Endothelial cell of umbilical vein (primary cell): ENCODE results near the gene SIRT4. TPM values are rescaled to one million over a fixed set of nuclear protein-coding genes. Genes with fewer than 3 reads are reported as not detected.

ENCODE experiments used
- BruUV-seq: library from RNA; stranded (reverse); fragments of 400-500 nt; replicated peaks from 2 replicates; lab custom pipeline; 2021; lab: Mats Ljungman, UMichigan
- CTCF ChIA-PET: fragments of 300-600, 350-600 bp; sonication (Branson Sonifier 250); formaldehyde crosslinking; loops from one replicate; lab custom pipeline; 2021; ENCODE audit warnings: antibody characterized with exemption, inconsistent platforms; lab: Charles Lee
- POLR2A ChIA-PET: fragments of 300-600, 350-600 bp; sonication (Branson Sonifier 250); formaldehyde crosslinking; loops from one replicate; lab custom pipeline; 2021; ENCODE audit warnings: antibody characterized with exemption, inconsistent platforms; lab: Charles Lee
- DNase-seq: peaks from one replicate; pipeline ENCODE4 v3.0.0-alpha.2; 2011; ENCODE audit warnings: low read depth, low spot score
- FAIRE-seq: peaks from 2 replicates; lab custom pipeline; 2011; peaks lifted over from hg19 to GRCh38; lab: Jason Lieb, UNC
- H2AFZ ChIP-seq: 2 replicates; pipeline ENCODE4 v1.6.0; 2012; ENCODE audit warnings: low read depth, low read length, control low read depth, inconsistent platforms
- H3K27ac ChIP-seq: 2 replicates; pipeline ENCODE4 v1.5.1; 2011; ENCODE audit warnings: low read depth, mild to moderate bottlenecking, control low read depth, low read length, moderate library complexity; ENCODE audit not compliant: insufficient read depth
- H3K27me3 ChIP-seq, 2 experiments: 2 replicates each; pipeline versions ENCODE4 v1.6.0 to v1.6.1; 2011; ENCODE audit warnings: low read length in 2 of 2, mixed read lengths in 1 of 2; ENCODE audit not compliant: control insufficient read depth in 2 of 2, insufficient read depth in 2 of 2
- H3K36me3 ChIP-seq, 2 experiments: 2 replicates in 1 of 2; 3 replicates in 1 of 2; pipeline ENCODE4 v1.5.1; 2011; ENCODE audit warnings: low read length in 2 of 2, mild to moderate bottlenecking in 1 of 2, moderate library complexity in 1 of 2; ENCODE audit not compliant: control insufficient read depth in 2 of 2, insufficient read depth in 2 of 2; ENCODE audit errors: extremely low read depth in 1 of 2
- H3K4me1 ChIP-seq: 3 replicates; pipeline ENCODE4 v1.5.1; 2011; ENCODE audit warnings: mild to moderate bottlenecking, low read length; ENCODE audit not compliant: control insufficient read depth, insufficient read depth; ENCODE audit errors: extremely low read depth
- H3K4me2 ChIP-seq: 2 replicates; pipeline ENCODE4 v1.6.1; 2011; ENCODE audit warnings: low read length, control low read depth, mixed read lengths; ENCODE audit not compliant: insufficient read depth
- H3K4me3 ChIP-seq, 3 experiments: fragments of 200-600 bp in 1 of 3; sonication (generic), shearing (Covaris generic) in 1 of 3; replicated peaks in 1 of 3; 2 replicates each; pipeline ENCODE4 v1.5.1; 2011 to 2016; ENCODE audit warnings: control low read depth in 3 of 3, low read length in 3 of 3, mild to moderate bottlenecking in 2 of 3, inconsistent platforms in 1 of 3, low read depth in 1 of 3, moderate library complexity in 1 of 3; ENCODE audit not compliant: insufficient read depth in 1 of 3
- H3K79me2 ChIP-seq: 2 replicates; pipeline ENCODE4 v1.6.0; 2012; ENCODE audit warnings: low read length, inconsistent platforms; ENCODE audit not compliant: control insufficient read depth, insufficient read depth
- H3K9ac ChIP-seq: replicated peaks from 2 replicates; pipeline ENCODE3; 2011; ENCODE audit warnings: low read length, control low read depth; ENCODE audit not compliant: insufficient read depth; ENCODE audit errors: extremely low read depth
- H3K9me1 ChIP-seq: replicated peaks from 3 replicates; pipeline ENCODE4 v1.6.0; 2011; ENCODE audit warnings: mild to moderate bottlenecking, low read length; ENCODE audit not compliant: control insufficient read depth, insufficient read depth; ENCODE audit errors: extremely low read depth
- H3K9me3 ChIP-seq: replicated peaks from 2 replicates; pipeline ENCODE4 v1.5.1; 2012; ENCODE audit warnings: low read length, inconsistent platforms; ENCODE audit not compliant: control insufficient read depth, insufficient read depth
- H4K20me1 ChIP-seq: replicated peaks from 2 replicates; pipeline ENCODE3; 2011; ENCODE audit warnings: mild to moderate bottlenecking, low read length; ENCODE audit not compliant: control insufficient read depth, insufficient read depth; ENCODE audit errors: extremely low read depth
- CTCF ChIP-seq, 2 donors: IDR thresholded peaks; 1 replicate in 1 of 2; 2 replicates in 1 of 2; pipeline ENCODE4 v1.5.1; 2011; ENCODE audit warnings: low read length in 2 of 2, mild to moderate bottlenecking in 2 of 2, moderate library complexity in 2 of 2, control low read depth in 1 of 2, inconsistent platforms in 1 of 2, low read depth in 1 of 2; ENCODE audit not compliant: insufficient read depth in 1 of 2; ENCODE audit errors: extremely low read depth in 1 of 2
- EZH2 ChIP-seq: IDR thresholded peaks from 2 replicates; pipeline ENCODE4 v1.6.1; 2012; ENCODE audit warnings: borderline replicate concordance, low read depth, mild to moderate bottlenecking, moderate library complexity, low read length, inconsistent platforms; ENCODE audit not compliant: severe bottlenecking
- FOS ChIP-seq: IDR thresholded peaks from 2 replicates; pipeline ENCODE4 v1.6.1; 2011; ENCODE audit warnings: mild to moderate bottlenecking, low read length, moderate library complexity, borderline replicate concordance; ENCODE audit not compliant: insufficient read depth
- GATA2 ChIP-seq: IDR thresholded peaks from 2 replicates; pipeline ENCODE4 v1.7.0; 2011; ENCODE audit warnings: low read depth, mild to moderate bottlenecking, moderate library complexity, mixed read lengths, low read length; ENCODE audit not compliant: insufficient read length, insufficient read depth
- JUN ChIP-seq: IDR thresholded peaks from 2 replicates; pipeline ENCODE4 v1.6.1; 2011; ENCODE audit warnings: borderline replicate concordance, low read depth; ENCODE audit not compliant: insufficient read length, insufficient read depth
- MAX ChIP-seq: IDR thresholded peaks from 2 replicates; pipeline ENCODE4 v1.6.1; 2011; ENCODE audit not compliant: insufficient read depth, insufficient read length
- MYC ChIP-seq: IDR thresholded peaks from one replicate; pipeline ENCODE4 v1.6.1; 2011; ENCODE audit warnings: mild to moderate bottlenecking, low read depth, low read length
- POLR2A ChIP-seq: IDR thresholded peaks from 2 replicates; pipeline ENCODE4 v1.6.1; 2012; ENCODE audit warnings: low read depth, mild to moderate bottlenecking, control low read depth, low read length
- POLR2AphosphoS5 ChIP-seq: IDR thresholded peaks from 2 replicates; pipeline ENCODE4 v1.6.1; 2012; ENCODE audit warnings: low read depth, mild to moderate bottlenecking, control low read depth, low read length, moderate library complexity; ENCODE audit not compliant: insufficient read depth
- dilution Hi-C: fragments of 300-500 bp; cut with MboI; formaldehyde crosslinking; loops from one replicate; pipeline ENCODE4 v1.15.0; 2019; ENCODE audit warnings: low sequenced_read_pairs; ENCODE audit not compliant: extremely low pct_ligation_motif_present
- intact Hi-C: fragments of 100-400 bp; cut with micrococcal nuclease; formaldehyde crosslinking; loops from one replicate; pipeline ENCODE4 v1.10.0; 2022
- polyA plus RNA-seq, 4 experiments: library from polyadenylated mRNA; depleted of rRNA in 3 of 4; stranded (reverse) in 3 of 4; unstranded in 1 of 4; fragments of >200 nt; gene quantifications; 2 replicates each; pipeline versions ENCODE4 v1.2.1 to v1.2.3, GENCODE V29; 2011 to 2012; ENCODE audit warnings: missing spikeins in 1 of 4
- total RNA-seq: library from RNA; stranded (reverse); gene quantifications from 2 replicates; pipeline ENCODE4 v1.2.3, GENCODE V29; 2021

Gene SIRT4
- total and polyA plus RNA-seq, 2 donors (not counting 3 experiments of a cell fraction or from before 2014, with no cell fraction given), result 0.79 to 1.2 TPM

GRCh38 chr12:120332041-120332440 is 29.9 kb downstream of the SIRT4 start:
- ChIA-PET CTCF (no interaction called here), POLR2A (no interaction called here)
- no peak for DNase-seq
- intact Hi-C loops, result no loop called here
- BruUV-seq, result no TSS peak
- Histone ChIP-seq H3K9ac (no peak overlapping the region), H3K4me3 (no peak overlapping the region), H3K9me1 (no peaks in the 10 kb centered on the region), H3K27me3 (no peaks in the 10 kb centered on the region), H3K9me3 (no peaks in the 10 kb centered on the region), H3K27ac (no peak overlapping the region), H3K79me2 (no peaks in the 10 kb centered on the region), H4K20me1 (no peaks in the 10 kb centered on the region), H3K36me3 (no peaks in the 10 kb centered on the region), H3K4me1 (no peaks in the 10 kb centered on the region), H2AFZ (no peak overlapping the region), H3K4me2 (no peak overlapping the region)
- TF ChIP-seq EZH2 (no peak), GATA2 (no peak), MYC (no peak), MAX (no peak), JUN (no peak), POLR2A (no peak), POLR2AphosphoS5 (no peak), FOS (no peak), CTCF (IDR thresholded peaks at IDR 0.05; ENCODE audit: extremely low read depth in 1 of 2, insufficient read depth in 1 of 2, low read depth in 1 of 2, low read length in 2 of 2) (no peak)
- dilution Hi-C loops, result no loop called here
- no peak for FAIRE-seq
